ENCODE data around the gene DGKZ.

Gene DGKZ

DNA sequence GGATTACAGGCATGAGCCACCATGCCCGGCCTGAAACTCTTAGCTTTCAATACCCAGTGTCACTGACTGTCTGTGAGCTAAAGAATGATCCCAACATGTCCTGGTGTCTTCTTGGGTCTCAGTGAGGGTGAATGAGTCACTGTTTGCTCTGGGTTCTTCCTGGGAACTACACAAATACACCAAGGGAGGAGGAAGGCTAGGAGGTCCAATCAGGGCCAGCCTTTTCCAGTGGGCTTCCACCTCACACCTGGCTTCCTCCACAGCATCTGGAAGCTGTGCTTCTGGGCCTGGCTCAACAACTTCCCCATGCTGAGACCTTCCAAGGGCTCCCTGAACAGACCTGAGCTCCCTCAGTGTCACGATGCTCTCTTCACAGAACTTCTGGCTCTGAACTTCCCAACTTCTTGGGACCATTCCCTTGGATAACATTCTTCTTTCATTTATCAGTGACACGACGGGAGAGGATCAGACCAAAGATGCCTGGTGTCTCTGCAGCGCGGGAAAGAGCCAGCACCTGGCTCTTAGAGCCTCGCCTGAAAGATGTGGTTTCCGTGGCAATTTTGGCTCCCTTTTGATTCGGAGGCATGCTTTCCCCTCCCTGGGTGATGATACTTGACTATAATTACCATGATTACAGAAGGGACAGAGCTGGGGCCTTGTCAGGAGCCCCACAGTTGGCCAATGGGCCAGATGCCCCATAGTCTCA is 66.7 kb downstream of the DGKZ start:
- no peak for DNase-seq
- TF ChIP-seq GATA1 (IDR thresholded peaks at IDR 0.05; ENCODE audit: low read depth, low read length) (no peak), POLR2A (IDR thresholded peaks at IDR 0.05; ENCODE audit: low read length) (no peak)

DNA sequence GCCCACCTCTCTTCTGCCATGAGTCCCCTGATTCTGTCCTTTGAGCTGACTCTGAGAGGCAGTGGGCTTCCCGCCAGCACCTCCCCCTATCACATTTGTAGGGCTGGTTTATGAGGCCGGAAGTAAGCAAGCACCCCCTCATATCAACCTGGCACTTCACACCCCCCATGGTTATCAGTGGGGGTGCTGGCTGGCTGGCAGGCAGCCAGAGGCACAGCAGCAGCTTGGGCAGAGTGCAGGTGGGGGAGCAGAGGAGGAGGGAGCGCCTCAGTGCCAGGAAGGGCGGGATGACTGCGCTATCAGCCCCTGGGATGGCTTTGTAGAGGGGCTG is 67.2 kb downstream of the DGKZ start:
- TF ChIP-seq POLR2A (IDR thresholded peaks at IDR 0.05; ENCODE audit: low read length) (no peak), GATA1 (IDR thresholded peaks at IDR 0.05; ENCODE audit: low read depth, low read length) (no peak)
- DNase-seq = peak; percentile 42 to 53

DNA sequence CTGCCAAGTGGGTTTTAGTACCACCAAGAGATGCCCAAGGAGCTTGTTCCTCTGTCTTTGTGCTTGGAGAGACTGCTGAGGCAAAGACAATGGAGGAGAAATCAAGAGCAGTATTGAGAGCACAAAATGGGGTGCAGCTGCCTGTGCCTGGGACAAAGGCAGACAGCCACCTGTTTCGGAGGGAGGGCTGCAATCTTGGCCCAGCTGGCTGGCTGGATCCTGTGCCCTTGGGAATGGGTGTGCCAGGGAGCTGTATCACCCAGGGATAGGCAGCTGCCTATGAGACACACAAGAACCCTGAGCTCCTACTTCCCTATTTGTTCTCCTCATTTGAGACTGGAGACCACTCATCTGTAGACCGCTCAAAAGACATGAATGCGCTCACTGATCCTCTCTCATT is 67.6 kb downstream of the DGKZ start:
- DNase-seq = no peak
- TF ChIP-seq GATA1 (IDR thresholded peaks at IDR 0.05; ENCODE audit: low read depth, low read length) = no peak
- no peak for TF ChIP-seq POLR2A (IDR thresholded peaks at IDR 0.05; ENCODE audit: low read length)

- TF ChIP-seq GATA1 (IDR thresholded peaks at IDR 0.05; ENCODE audit: low read depth, low read length) (no peak), POLR2A (IDR thresholded peaks at IDR 0.05; ENCODE audit: low read length) (no peak)
- DNase-seq = no peak
These were observed 70.4 kb downstream of the DGKZ start for GRCh38 chr11:46417711-46418110.

DNA sequence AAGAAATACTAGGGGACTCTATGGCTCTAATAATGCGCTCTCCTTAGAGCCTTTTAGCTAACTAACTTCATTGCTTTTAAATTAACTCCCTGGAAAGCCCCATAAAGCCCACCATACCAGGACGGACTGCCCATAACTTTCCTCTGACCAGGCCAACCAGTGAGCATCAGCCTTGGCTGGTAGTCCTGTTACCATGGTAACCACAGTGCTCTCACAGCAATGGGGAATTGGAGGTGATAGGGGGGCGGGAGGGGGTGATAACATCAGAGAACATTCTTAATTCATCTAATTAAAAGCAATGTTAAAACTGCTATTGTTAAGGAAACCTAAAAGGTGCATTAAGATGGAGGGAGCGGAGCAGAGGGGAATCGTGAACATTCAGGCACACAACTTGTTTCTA is 71.5 kb downstream of the DGKZ start:
- TF ChIP-seq GATA1 (IDR thresholded peaks at IDR 0.05; ENCODE audit: low read depth, low read length) (no peak), POLR2A (IDR thresholded peaks at IDR 0.05; ENCODE audit: low read length) (no peak)
- DNase-seq = no peak

DNA sequence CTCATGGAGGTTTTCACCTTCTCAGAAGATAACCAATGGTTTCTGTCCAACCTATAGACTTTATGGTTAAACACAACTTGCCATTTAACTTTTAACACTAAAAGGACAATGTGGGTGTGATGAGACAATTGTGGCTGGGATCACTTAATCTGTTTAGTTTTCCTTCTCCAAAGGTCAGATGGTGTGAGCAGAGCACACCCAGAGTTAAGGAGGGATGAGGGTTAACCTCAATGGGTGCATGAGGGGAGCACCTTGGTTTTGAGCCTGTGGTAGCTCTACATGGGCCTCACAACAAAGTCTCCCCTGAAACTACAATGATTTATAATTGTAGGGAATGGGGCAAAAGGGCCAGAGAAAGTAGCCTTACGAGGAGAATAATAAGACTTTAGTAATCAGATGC is 73.2 kb downstream of the DGKZ start:
- DNase-seq = no peak
- TF ChIP-seq POLR2A (IDR thresholded peaks at IDR 0.05; ENCODE audit: low read length) (no peak), GATA1 (IDR thresholded peaks at IDR 0.05; ENCODE audit: low read depth, low read length) (no peak)

DNA sequence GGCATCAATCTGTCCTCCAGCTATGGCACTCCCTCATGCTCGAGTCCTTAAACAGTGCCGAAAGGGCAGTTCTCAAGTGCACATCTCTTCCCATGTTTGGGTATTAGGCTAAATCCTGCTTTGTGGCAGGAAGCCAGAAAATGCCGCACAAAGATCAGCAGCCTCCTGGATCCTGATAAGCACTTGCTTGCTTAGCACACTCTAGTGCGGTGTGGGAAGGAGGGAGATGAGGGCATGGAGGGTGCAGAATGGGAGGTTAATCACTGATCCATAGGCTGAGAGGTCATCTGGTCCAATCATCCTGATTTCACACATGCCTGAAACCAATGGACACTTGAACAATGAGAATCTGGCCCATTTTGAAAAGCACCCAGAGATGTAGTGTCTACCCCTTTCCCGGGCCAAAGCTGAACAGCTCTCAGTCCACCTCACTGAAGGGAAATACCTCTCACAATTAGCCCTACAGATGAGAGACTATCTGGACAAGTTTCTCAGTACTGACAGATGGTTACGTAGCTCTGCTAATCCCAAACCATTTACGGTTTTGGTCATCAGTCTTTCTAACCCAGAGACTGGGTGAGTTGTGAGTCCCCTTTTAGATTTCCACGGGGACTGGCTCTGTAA is 74.1 kb downstream of the DGKZ start:
- peak in 1 of 2 experiments; percentile 29 for DNase-seq

DNA sequence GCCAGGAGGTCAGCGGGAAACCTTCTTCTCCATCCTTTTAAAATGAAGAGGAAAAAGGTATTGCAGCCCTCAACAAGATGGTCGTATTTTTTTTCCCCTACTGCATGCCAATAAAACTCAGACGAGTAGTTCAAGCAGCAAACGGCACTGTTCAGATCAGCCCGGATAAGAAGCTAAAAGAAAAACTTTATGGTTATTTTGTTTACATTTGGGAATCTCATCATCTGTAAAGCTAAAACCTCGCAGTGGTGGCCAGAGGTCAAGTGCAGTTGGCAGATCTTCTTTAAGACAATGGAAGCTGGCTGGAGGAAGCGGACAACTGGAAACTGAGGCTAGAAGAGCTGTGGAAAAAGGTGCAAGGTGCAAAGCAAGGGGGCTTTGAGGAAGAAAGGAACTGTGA is 75.3 kb downstream of the DGKZ start:
- no peak for TF ChIP-seq GATA1 (IDR thresholded peaks at IDR 0.05; ENCODE audit: low read depth, low read length)
- TF ChIP-seq POLR2A (IDR thresholded peaks at IDR 0.05; ENCODE audit: low read length) = no peak
- DNase-seq = no peak

More for the DNA sequence above, 74.1 kb downstream of the DGKZ start:
- TF ChIP-seq GATA1 (IDR thresholded peaks at IDR 0.05; ENCODE audit: low read depth, low read length) = no peak
- TF ChIP-seq POLR2A (IDR thresholded peaks at IDR 0.05; ENCODE audit: low read length) = no peak

- TF ChIP-seq POLR2A (IDR thresholded peaks at IDR 0.05; ENCODE audit: low read length) = no peak
- no peak for TF ChIP-seq GATA1 (IDR thresholded peaks at IDR 0.05; ENCODE audit: low read depth, low read length)
- no peak for DNase-seq
These were observed 79.1 kb downstream of the DGKZ start for GRCh38 chr11:46426233-46426991.

GRCh38 chr11:46427364-46427763 is 80.1 kb downstream of the DGKZ start:
- DNase-seq = peak; percentile 59 to 76

DNA sequence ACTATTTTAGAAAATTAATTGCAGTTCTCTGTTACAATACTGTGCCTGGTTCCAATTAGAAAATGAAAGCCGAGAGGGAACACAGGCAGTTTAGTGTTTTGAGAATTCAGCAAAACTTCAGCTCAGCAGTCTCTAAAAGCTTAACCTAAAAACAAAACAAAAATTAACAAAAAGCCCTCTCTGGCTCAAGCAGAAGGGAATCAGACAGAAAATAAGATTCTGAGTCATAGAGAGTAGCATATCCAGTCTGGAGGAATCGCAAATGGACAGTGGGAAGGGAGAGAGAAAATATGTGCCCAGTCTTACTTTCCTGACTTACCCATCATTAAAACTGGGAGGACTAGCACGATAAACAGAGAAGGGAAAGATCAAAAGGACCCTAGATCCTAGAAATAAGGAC is 82.5 kb downstream of the DGKZ start:
- TF ChIP-seq POLR2A (IDR thresholded peaks at IDR 0.05; ENCODE audit: low read length) (no peak), GATA1 (IDR thresholded peaks at IDR 0.05; ENCODE audit: low read depth, low read length) (no peak)
- DNase-seq = no peak

More at GRCh38 chr11:46427364-46427763, 80.1 kb downstream of the DGKZ start:
- TF ChIP-seq POLR2A (IDR thresholded peaks at IDR 0.05; ENCODE audit: low read length) (no peak), GATA1 (IDR thresholded peaks at IDR 0.05; ENCODE audit: low read depth, low read length) (no peak)
